Activated CD4-positive, alpha-beta T cell treated with anti-CD3 and anti-CD28 coated beads, Interleukin-2, amount 10 ng/mL, durations not matched to agents 7 days and 5 days (primary cell): Measurements from ENCODE around the gene PTPRJ. TPM values are rescaled to one million over a fixed set of nuclear protein-coding genes. Genes with fewer than 3 reads are reported as not detected.
A peak's percentile ranks its signal among the peaks of the same experiment; 100 is the strongest.

Experiments
- CTCF ChIA-PET: fragments of 350-600 bp; sonication (Branson Sonifier 250); formaldehyde crosslinking; loops from one replicate; lab custom pipeline; 2021; ENCODE audit warnings: antibody characterized with exemption; lab: Charles Lee
- POLR2A ChIA-PET: fragments of 350-600 bp; sonication (Branson Sonifier 250); formaldehyde crosslinking; loops from one replicate; lab custom pipeline; 2021; ENCODE audit warnings: antibody characterized with exemption; lab: Charles Lee
- DNase-seq: peaks from one replicate; pipeline ENCODE4 v3.0.0-alpha.2; 2020
- H3K27ac Mint-ChIP-seq: one replicate; pipeline ENCODE4 v1.8.0; 2021; ENCODE audit warnings: mild to moderate bottlenecking, moderate library complexity, mixed read lengths
- H3K27me3 Mint-ChIP-seq: one replicate; pipeline ENCODE4 v1.8.0; 2021; ENCODE audit warnings: mixed read lengths
- H3K36me3 Mint-ChIP-seq: one replicate; pipeline ENCODE4 v1.8.0; 2021; ENCODE audit warnings: low read depth, mixed read lengths
- H3K4me1 Mint-ChIP-seq: one replicate; pipeline ENCODE4 v1.8.0; 2021; ENCODE audit warnings: mixed read lengths
- H3K4me3 Mint-ChIP-seq: one replicate; pipeline ENCODE4 v1.8.0; 2021; ENCODE audit warnings: mild to moderate bottlenecking, moderate library complexity, mixed read lengths
- H3K9me3 Mint-ChIP-seq: one replicate; pipeline ENCODE4 v1.8.0; 2021; ENCODE audit warnings: mixed read lengths
- total RNA-seq, 2 experiments: library from RNA; stranded (reverse); gene quantifications; one replicate each; pipeline ENCODE4 v1.2.3, GENCODE V29; 2021

The PTPRJ gene
- total RNA-seq, 2 experiments from 2014 or later: 75.2 to 81.3 TPM

GRCh38 chr11:47989779-47990178, 9.4 kb downstream of the PTPRJ start:
- Mint-ChIP-seq H3K9me3 (no peaks in the 10 kb centered on the region), H3K4me1 (peaks cover 67% of the 10 kb centered on the region), H3K4me3 (no peak overlapping the region), H3K36me3 (peaks cover 38% of the 10 kb centered on the region), H3K27me3 (no peaks in the 10 kb centered on the region), H3K27ac (no peak overlapping the region)
- DNase-seq: no peak
- ChIA-PET CTCF (interaction anchor here (0.6 to 1.6 kb wide), 5 partner anchors 9 to 255 kb away, joined by 3 to 4 read pairs (median 3); no protein-coding TSS in a partner anchor), POLR2A (no interaction called here)

- peaks cover 39% of the 10 kb centered on the region for H3K36me3 Mint-ChIP-seq
- no peak for DNase-seq
- H3K27me3 Mint-ChIP-seq: no peaks in the 10 kb centered on the region
- H3K4me1 Mint-ChIP-seq: peaks cover 70% of the 10 kb centered on the region
- H3K4me3 Mint-ChIP-seq: no peak overlapping the region
- ChIA-PET CTCF (interaction anchor here (0.7 to 0.8 kb wide), 2 partner anchors 8 to 28 kb away, joined by 3 to 7 read pairs; no protein-coding TSS in a partner anchor), POLR2A (no interaction called here)
- no peaks in the 10 kb centered on the region for H3K9me3 Mint-ChIP-seq
- peak overlapping the region; percentile 76 for H3K27ac Mint-ChIP-seq
These were observed 11.0 kb downstream of the PTPRJ start for GRCh38 chr11:47991266-47991830.

GRCh38 chr11:47991894-47992293, 11.5 kb downstream of the PTPRJ start:
- no peaks in the 10 kb centered on the region for H3K9me3 Mint-ChIP-seq
- H3K4me1 Mint-ChIP-seq: peaks cover 70% of the 10 kb centered on the region
- peaks cover 40% of the 10 kb centered on the region for H3K36me3 Mint-ChIP-seq
- DNase-seq: no peak
- POLR2A ChIA-PET: no interaction called here
- H3K4me3 Mint-ChIP-seq: no peak overlapping the region
- H3K27ac Mint-ChIP-seq: peak overlapping the region; percentile 76
- CTCF ChIA-PET: interaction anchor here (0.7 to 2.3 kb wide), 4 partner anchors 8 to 117 kb away, joined by 3 to 7 read pairs (median 5); no protein-coding TSS in a partner anchor
- no peaks in the 10 kb centered on the region for H3K27me3 Mint-ChIP-seq

- peaks cover 43% of the 10 kb centered on the region for H3K36me3 Mint-ChIP-seq
- peaks cover 72% of the 10 kb centered on the region for H3K4me1 Mint-ChIP-seq
- CTCF ChIA-PET: interaction anchor here (0.7 to 2.3 kb wide), 8 partner anchors 9 to 115 kb away, joined by 3 to 12 read pairs (median 4); no protein-coding TSS in a partner anchor
- no peaks in the 10 kb centered on the region for H3K27me3 Mint-ChIP-seq
- H3K9me3 Mint-ChIP-seq: no peaks in the 10 kb centered on the region
- no peak for DNase-seq
- H3K27ac Mint-ChIP-seq: no peak overlapping the region
- no peak overlapping the region for H3K4me3 Mint-ChIP-seq
- POLR2A ChIA-PET: no interaction called here
These were observed 12.8 kb downstream of the PTPRJ start for GRCh38 chr11:47992959-47993820.

GRCh38 chr11:47994417-47994816, 14.1 kb downstream of the PTPRJ start:
- Mint-ChIP-seq H3K9me3 (no peaks in the 10 kb centered on the region), H3K27ac (no peak overlapping the region), H3K4me1 (peaks cover 79% of the 10 kb centered on the region), H3K4me3 (no peak overlapping the region), H3K36me3 (peaks cover 47% of the 10 kb centered on the region), H3K27me3 (no peaks in the 10 kb centered on the region)
- ChIA-PET CTCF (interaction anchor here (1.3 to 2.3 kb wide), 4 partner anchors 8 to 114 kb away, joined by 3 to 12 read pairs (median 6); no protein-coding TSS in a partner anchor), POLR2A (no interaction called here)
- no peak for DNase-seq

- no peaks in the 10 kb centered on the region for H3K9me3 Mint-ChIP-seq
- H3K4me1 Mint-ChIP-seq: peaks cover 78% of the 10 kb centered on the region
- H3K4me3 Mint-ChIP-seq: no peak overlapping the region
- POLR2A ChIA-PET: no interaction called here
- H3K27ac Mint-ChIP-seq: no peak overlapping the region
- no peaks in the 10 kb centered on the region for H3K27me3 Mint-ChIP-seq
- H3K36me3 Mint-ChIP-seq: peaks cover 48% of the 10 kb centered on the region
- DNase-seq: no peak
- CTCF ChIA-PET: interaction anchor here (1.3 kb wide), 1 partner anchor 9 kb away, joined by 4 read pairs; no protein-coding TSS in a partner anchor
These were observed 15.0 kb downstream of the PTPRJ start for GRCh38 chr11:47995360-47995769.

- no peaks in the 10 kb centered on the region for H3K27me3 Mint-ChIP-seq
- ChIA-PET POLR2A (no interaction called here), CTCF (interaction anchor here (0.6 to 1.7 kb wide), 8 partner anchors 12 to 200 kb away, joined by 3 to 5 read pairs (median 4); no protein-coding TSS in a partner anchor)
- peaks cover 80% of the 10 kb centered on the region for H3K4me1 Mint-ChIP-seq
- no peak overlapping the region for H3K4me3 Mint-ChIP-seq
- peaks cover 51% of the 10 kb centered on the region for H3K36me3 Mint-ChIP-seq
- no peak for DNase-seq
- no peaks in the 10 kb centered on the region for H3K9me3 Mint-ChIP-seq
- H3K27ac Mint-ChIP-seq: peak overlapping the region; percentile 51
These were observed 17.0 kb downstream of the PTPRJ start for GRCh38 chr11:47997063-47998053.

- no peak for DNase-seq
- POLR2A ChIA-PET: interaction anchor here (0.6 kb wide), 1 partner anchor 39 kb away, joined by 7 read pairs; no protein-coding TSS in a partner anchor
- H3K4me3 Mint-ChIP-seq: no peak overlapping the region
- no peaks in the 10 kb centered on the region for H3K27me3 Mint-ChIP-seq
- H3K9me3 Mint-ChIP-seq: no peaks in the 10 kb centered on the region
- CTCF ChIA-PET: interaction anchor here (0.6 to 1.7 kb wide), 8 partner anchors 9 to 238 kb away, joined by 3 to 5 read pairs (median 4); no protein-coding TSS in a partner anchor
- peaks cover 50% of the 10 kb centered on the region for H3K36me3 Mint-ChIP-seq
- peak overlapping the region; percentile 28 for H3K27ac Mint-ChIP-seq
- peaks cover 81% of the 10 kb centered on the region for H3K4me1 Mint-ChIP-seq
These were observed 18.0 kb downstream of the PTPRJ start for GRCh38 chr11:47998345-47998732.

- Mint-ChIP-seq H3K4me3 (no peak overlapping the region), H3K27me3 (no peaks in the 10 kb centered on the region), H3K4me1 (peaks cover 79% of the 10 kb centered on the region), H3K9me3 (no peaks in the 10 kb centered on the region), H3K36me3 (peaks cover 50% of the 10 kb centered on the region), H3K27ac (peak overlapping the region; percentile 98)
- ChIA-PET POLR2A (interaction anchor here (0.6 kb wide), 1 partner anchor 39 kb away, joined by 7 read pairs; no protein-coding TSS in a partner anchor), CTCF (interaction anchor here (0.6 to 1.6 kb wide), 7 partner anchors 9 to 79 kb away, joined by 3 to 5 read pairs (median 4); no protein-coding TSS in a partner anchor)
- no peak for DNase-seq
These were observed 18.5 kb downstream of the PTPRJ start for GRCh38 chr11:47998733-47999359.

- CTCF ChIA-PET: interaction anchor here (0.7 to 2.5 kb wide), 6 partner anchors 12 to 112 kb away, joined by 3 to 15 read pairs (median 4); no protein-coding TSS in a partner anchor
- H3K36me3 Mint-ChIP-seq: peaks cover 51% of the 10 kb centered on the region
- no peaks in the 10 kb centered on the region for H3K27me3 Mint-ChIP-seq
- no peaks in the 10 kb centered on the region for H3K9me3 Mint-ChIP-seq
- H3K4me1 Mint-ChIP-seq: peaks cover 83% of the 10 kb centered on the region
- DNase-seq: no peak
- POLR2A ChIA-PET: interaction anchor here (0.6 kb wide), 1 partner anchor 150 kb away, joined by 3 read pairs; no protein-coding TSS in a partner anchor
- H3K27ac Mint-ChIP-seq: peak overlapping the region; percentile 98
- peak overlapping the region; percentile 20 for H3K4me3 Mint-ChIP-seq
These were observed 20.1 kb downstream of the PTPRJ start for GRCh38 chr11:48000432-48000831.

GRCh38 chr11:48001438-48002021, 21.2 kb downstream of the PTPRJ start:
- CTCF ChIA-PET: interaction anchor here (0.6 to 2.5 kb wide), 12 partner anchors 8 to 110 kb away, joined by 3 to 15 read pairs (median 4); no protein-coding TSS in a partner anchor
- H3K27me3 Mint-ChIP-seq: no peaks in the 10 kb centered on the region
- peak overlapping the region; percentile 98 for H3K27ac Mint-ChIP-seq
- H3K9me3 Mint-ChIP-seq: no peaks in the 10 kb centered on the region
- DNase-seq: peak; percentile 95
- peak overlapping the region; percentile 65 for H3K4me3 Mint-ChIP-seq
- POLR2A ChIA-PET: interaction anchor here (0.6 to 1.0 kb wide), 4 partner anchors 11 to 1266 kb away, joined by 3 to 9 read pairs (median 4); no protein-coding TSS in a partner anchor
- peaks cover 90% of the 10 kb centered on the region for H3K4me1 Mint-ChIP-seq
- H3K36me3 Mint-ChIP-seq: peaks cover 48% of the 10 kb centered on the region
